Stimulated activated CD8-positive, alpha-beta memory T cell treated with anti-CD3 and anti-CD28 coated beads, Interleukin-2, amount 100 ng/mL, for 1 hour (primary cell): ENCODE data around the gene CALML6.

Source experiments
- DNase-seq, 2 donors: peaks; one replicate each; pipeline ENCODE4 v3.0.0-alpha.2; 2020; ENCODE audit warnings: low read depth in 2 of 2

Gene CALML6

GRCh38 chr1:1964811-1965210 lies 49.8 kb downstream of the CALML6 start:
- no peak for DNase-seq

- no peak for DNase-seq
Measured at GRCh38 chr1:1965546-1965945, 50.5 kb downstream of the CALML6 start.

GRCh38 chr1:1966071-1966740 lies 51.1 kb downstream of the CALML6 start:
- no peak for DNase-seq
